ENCODE data around the gene KNDC1.

DNA sequence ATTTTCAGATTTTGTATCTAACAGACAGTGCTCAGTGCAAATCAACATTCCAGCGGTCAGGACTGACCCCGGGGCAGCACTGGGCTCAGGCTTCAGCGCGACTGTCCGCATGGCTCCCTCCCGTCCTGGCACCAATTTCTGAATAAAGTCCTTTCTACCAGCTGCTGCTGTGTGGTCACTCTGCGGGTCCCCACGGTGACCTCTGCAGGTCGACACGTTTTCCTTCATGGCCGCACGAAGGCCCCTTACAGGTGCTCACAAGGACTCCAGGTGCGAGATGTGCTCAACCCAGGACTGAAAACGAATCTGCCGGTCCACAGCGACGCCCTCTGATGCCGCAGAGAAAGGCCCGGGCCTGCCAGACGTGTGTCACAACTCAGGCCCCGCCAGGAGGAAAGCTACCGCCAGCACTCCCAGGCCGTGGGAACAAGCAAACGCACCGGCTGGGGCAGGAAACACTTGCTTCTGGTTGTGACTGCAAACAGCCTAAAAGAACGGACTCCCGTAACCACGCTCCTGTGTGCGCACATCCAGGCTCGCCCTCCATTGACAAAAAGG, 66.3 kb downstream of the KNDC1 start:
- TF ChIP-seq, protein P1, sequence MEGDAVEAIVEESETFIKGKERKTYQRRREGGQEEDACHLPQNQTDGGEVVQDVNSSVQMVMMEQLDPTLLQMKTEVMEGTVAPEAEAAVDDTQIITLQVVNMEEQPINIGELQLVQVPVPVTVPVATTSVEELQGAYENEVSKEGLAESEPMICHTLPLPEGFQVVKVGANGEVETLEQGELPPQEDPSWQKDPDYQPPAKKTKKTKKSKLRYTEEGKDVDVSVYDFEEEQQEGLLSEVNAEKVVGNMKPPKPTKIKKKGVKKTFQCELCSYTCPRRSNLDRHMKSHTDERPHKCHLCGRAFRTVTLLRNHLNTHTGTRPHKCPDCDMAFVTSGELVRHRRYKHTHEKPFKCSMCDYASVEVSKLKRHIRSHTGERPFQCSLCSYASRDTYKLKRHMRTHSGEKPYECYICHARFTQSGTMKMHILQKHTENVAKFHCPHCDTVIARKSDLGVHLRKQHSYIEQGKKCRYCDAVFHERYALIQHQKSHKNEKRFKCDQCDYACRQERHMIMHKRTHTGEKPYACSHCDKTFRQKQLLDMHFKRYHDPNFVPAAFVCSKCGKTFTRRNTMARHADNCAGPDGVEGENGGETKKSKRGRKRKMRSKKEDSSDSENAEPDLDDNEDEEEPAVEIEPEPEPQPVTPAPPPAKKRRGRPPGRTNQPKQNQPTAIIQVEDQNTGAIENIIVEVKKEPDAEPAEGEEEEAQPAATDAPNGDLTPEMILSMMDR (IDR thresholded peaks at IDR 0.05; ENCODE audit: low read depth, low read length): no peak
- TF ChIP-seq POLR2A (IDR thresholded peaks at IDR 0.05; ENCODE audit: extremely low read depth, insufficient read length) (no peak), MYC (IDR thresholded peaks at IDR 0.05; ENCODE audit: low read depth, low read length) (no peak)

All from NB4 (cell line).